ENCODE data around the gene CALHM1.

- TF ChIP-seq CTCF (IDR thresholded peaks at IDR 0.05 in 4 of 5, conservative IDR thresholded peaks at IDR 0.05 in 1 of 5) = no peak
- TF ChIP-seq POLR2A (IDR thresholded peaks at IDR 0.05) = no peak
Observed at GRCh38 chr10:103441611-103442010, 17.1 kb downstream of the CALHM1 start.

Data from gastrocnemius medialis (tissue), 4 donors.